CD4-positive, alpha-beta T cell treated with Interleukin-17A for 1 hour (primary cell): ENCODE measurements around the gene MAP1LC3B.
"Not testable (repeated sequence)": the region's sequence is repeated elsewhere in the genome, so short reads cannot be mapped to it uniquely, and the experiment has no call there.

Experiments used
- DNase-seq: peaks from one replicate; pipeline ENCODE4 v3.0.0-alpha.2; 2020

Gene MAP1LC3B

DNA sequence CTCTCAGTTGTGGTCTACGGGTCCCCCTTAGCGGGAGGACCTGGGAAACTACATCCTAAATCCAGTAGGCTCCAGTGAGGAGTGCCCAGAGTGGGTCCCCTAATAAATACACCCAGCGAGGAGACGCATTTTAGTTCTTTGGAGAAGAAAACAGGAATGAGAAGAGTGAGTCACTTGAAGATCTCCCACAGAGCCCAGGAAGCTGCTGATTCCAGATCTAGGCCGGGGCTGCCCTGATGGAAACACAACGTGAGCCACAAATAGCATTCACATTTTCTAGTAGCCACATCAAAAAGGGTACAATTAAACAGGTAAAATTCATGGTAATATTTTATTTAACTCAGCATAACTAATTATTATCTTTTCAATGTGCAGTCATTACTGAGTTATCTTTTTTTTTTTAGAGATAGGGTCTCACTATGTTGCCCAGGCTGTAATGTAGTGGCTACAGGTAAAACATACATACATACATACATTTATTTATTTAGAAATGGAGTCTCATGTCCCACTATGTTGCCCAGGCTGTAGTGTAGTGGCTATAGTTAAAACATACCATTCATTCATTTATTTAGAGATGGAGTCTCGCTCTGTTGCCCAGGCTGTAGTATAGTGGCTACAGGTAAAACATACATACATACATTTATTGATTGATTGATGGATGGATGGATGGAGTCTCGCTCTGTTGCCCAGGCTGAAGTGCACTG is 30.1 kb upstream of the MAP1LC3B start:
- no peak for DNase-seq

DNA sequence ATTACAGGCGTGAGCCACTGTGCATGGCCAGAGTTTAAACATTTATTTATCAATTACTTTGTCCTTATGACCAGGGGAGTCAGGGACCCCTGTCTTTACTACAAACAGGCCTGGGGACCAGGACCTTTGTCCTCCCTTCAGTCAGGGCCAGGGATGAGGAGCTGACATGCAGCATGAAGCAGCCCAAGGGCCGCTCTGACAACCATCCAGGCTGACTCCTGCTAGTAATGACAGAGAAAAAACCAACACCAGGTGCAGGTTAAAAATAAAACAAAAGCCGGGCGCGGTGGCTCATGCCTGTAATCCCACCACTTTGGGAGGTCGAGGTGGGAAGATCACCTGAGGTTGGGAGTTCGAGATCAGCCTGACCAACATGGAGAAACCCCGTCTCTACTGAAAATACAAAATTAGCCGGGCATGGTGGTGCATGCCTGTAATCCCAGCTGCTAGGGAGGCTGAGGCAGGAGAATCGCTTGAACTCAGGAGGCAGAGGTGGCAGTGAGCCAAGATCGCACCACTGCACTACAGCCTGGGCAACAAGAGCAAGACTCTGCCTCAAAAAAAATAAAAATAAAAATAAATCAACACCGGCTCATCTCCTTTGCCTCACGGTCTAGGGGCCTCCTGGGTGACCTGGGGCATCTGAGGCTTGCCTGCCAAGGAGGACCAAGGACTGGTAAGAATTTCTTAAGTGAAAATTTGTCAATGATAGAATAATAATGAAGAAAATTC is 29.1 kb upstream of the MAP1LC3B start:
- not testable (repeated sequence) for DNase-seq

DNA sequence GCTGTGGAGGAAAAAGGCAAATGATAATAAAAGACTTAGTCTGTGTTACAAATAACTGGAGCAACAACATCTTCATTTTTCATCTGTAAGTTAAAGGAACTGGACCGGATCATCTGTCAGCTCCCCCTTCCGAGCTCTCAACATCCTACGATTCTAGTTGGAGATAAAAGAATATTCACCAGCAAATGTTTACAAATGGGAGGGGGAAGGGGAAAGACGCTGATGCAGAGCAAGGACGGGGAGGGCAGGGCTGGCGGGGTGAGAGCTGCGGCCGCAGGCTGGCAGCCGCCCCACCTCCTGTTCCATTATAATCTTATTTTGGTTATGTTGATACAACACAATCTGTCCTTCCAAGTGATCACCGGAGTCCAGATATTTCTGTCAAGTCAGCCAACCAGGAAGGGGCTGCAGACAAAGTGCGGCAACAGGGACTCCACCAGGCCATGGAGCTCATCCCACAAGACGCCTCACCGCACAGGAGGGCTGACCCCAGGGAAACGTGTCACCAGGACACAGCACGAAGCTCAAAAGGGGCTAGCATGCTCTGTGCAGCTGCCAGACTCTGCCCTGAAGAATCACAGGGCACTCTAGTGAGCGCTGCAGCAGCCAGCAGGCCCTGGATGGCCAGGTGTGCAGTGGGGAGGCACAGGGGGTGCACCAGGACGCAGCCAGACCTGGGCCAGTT is 28.2 kb upstream of the MAP1LC3B start:
- no peak for DNase-seq

DNA sequence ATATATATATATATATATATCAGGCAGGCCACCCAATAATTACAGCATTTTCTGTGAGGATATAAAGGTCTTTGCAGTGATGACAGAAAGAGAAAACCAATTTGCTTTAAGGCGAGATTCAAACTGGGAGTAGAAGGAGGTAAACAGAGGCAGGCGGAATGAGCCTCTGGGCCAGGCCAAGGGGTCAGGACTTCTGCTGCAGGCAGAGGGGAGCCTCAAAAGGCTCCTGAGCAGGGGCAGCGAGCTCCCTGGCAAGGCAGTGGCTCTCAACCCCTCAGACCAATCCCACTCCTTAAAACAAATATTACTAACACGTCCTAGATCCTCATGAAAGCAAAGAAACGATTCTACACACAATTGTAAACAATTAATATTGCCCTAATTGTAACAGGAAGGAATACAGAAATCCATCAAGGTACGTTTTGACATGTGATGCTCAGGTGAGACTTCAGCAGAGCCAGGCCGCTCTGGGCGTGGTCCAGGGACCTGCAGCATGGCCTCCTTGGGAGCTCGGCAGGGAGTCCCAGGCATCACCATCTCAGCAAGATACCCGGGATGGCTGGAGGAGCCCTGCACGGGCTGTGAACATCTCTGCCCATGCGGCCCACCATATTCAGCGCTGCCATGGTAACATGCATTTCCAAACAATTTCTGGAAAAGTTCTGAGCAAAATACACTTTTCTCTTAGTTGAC is 27.0 kb upstream of the MAP1LC3B start:
- no peak for DNase-seq

DNA sequence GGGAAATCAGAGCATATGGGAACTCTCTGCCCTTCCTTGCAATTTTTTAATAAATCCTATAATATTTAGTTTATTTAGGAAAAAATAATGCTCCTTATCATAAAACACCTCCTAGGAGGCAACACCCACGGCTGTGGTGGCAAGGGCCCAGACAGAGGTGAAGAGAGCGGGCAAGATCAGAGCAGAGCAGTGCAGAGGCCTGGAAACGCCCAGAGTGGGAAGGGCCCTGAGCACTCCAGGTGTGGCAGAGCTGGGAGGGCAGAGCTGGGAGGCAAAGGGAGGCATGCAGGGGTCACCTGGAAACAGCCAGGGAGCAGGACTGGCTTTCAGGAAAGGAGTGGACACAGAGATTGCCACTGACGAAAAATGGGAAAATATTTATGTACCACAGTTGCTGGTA is 25.8 kb upstream of the MAP1LC3B start:
- no peak for DNase-seq

DNA sequence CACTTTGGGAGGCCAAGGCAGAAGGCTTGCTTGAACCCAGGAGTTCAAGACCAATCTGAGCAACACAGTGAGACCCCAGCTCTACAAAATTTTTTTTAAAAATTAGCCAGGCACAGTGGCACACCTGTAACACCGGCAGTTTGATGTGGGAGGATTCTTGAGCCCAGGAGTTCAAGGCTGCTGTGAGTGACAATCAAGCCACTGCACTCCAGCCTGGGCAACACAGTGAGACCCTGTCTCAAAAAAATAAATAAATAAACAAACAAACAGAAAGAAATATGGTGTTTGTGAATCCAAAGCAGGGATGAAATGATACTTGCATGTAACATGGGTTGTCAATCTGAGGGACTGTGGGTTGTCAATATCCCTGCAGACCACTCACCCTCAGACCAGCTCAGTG is 25.2 kb upstream of the MAP1LC3B start:
- DNase-seq: no peak

DNA sequence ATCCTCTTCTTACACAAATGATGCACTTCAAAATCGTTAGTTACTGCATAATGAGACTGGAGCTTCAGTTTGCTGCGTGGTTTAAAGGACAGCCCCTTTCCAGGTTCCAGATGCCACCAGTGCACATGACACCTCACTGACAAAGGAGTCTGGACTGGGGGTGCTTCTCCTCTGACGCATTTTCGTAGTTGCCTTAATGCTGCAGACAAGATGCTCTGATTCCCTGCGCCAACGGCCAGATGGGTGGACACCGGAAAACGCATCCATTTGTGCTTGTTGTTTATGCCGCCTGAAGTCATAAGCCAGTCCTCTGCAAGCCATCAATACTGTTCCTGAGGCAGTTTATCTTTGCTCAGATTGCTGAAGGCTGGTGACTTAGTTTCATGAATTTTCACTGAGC is 24.6 kb upstream of the MAP1LC3B start:
- DNase-seq: no peak

DNA sequence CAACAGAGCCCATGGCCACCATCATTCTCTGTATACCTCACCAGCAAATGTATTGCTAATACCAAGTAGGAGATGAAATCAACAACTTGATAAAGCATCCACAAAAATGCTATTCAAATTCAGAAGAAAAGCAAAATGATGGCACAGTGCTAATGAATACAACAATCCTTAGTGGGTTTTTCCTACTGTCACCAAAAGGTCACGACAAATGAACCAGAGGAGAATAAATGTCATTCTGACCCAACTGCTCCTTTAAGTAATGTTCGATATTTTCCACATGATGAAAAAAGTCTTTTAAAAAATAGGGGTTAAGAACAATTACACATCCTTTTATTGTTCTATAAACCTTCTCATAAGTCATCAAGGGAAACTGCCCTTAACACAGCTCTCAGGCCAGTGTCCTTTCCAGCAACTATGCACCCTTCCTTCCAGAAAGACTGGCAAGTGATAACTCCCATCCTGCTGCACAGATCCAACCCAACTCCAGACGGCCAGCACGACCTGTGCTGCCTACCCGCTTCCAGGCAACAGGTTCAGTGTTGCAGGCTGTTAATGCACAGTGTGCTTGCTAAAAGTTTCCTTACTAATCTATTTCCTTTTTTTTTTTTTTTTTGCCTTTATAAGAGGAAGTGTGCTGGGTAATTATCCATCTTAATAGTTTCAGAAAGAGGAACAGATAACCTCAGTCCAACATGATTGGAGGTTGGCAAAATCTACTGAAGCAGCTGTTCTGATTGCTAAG is 23.9 kb upstream of the MAP1LC3B start:
- DNase-seq: no peak

DNA sequence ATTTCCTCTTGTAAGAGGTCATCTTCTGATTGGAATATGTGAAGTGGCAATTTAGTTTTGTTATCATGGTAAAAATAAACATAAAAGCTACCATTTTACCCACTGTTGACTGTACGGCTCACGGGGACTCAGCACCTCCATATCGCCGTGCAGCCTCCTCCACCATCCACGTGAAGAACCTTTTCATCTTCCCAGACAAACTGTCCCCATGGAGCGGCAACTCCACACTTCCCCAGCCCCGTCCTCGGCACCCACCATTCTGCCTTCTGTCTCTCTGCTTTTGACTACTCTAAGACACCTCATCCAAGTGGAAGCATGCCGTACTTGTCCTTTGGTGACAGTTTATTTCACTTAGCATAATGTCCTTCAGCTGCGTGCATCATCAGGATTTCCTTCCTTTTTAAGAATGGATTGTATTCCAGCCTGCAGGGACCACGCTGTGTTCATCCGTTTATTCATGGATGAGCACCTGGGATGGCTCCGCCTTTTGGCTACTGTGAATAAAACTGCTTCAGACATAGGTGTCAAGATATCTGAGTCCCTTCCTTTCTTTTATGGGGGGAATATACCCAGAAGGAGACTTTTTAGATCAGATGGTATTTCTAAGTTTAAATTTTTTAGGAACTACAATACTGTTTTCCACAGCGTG is 22.9 kb upstream of the MAP1LC3B start:
- DNase-seq: no peak

DNA sequence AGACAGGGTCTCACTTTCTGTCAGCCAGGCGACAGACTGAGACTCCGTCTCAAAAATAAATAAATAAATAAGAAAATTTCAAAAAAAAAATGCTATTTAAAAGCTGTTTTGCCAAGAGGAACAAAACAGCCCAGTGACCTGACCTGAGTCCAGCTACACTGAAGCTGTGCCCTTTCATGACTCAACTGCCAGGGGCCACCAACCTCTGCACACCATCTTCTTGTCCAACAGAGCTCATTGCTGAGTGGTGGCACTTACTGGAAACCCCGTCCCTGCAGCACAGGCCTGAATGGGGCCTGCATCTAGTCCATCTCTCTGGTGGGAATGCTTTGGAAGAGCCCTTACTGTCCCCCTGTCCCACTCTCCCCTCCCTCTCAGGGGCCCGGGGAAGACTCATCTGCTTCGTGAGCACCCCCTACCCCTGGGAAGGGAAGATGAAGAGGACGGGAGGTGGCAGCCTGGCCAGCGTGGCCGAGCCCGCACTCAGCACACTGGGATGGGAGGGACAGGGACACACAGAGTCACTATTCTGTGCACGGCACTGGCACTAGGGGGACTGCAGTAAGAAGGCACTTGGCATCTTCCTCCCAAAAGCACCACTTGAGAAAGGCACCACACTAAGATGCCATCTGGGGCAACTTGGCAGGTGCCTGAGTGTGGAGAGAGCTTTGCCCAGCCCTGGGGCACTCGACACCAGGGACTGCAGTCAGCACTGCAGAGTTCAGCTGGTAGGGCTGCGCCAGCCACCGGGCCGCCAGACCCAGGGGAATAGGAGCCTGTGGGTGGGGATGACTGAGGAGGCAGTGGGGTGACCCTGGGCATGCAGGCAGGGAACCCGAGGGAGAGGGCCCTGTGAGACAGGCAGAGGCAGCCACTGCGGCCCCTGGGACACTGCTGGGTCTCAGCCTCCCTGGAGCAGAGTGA is 22.1 kb upstream of the MAP1LC3B start:
- no peak for DNase-seq

DNA sequence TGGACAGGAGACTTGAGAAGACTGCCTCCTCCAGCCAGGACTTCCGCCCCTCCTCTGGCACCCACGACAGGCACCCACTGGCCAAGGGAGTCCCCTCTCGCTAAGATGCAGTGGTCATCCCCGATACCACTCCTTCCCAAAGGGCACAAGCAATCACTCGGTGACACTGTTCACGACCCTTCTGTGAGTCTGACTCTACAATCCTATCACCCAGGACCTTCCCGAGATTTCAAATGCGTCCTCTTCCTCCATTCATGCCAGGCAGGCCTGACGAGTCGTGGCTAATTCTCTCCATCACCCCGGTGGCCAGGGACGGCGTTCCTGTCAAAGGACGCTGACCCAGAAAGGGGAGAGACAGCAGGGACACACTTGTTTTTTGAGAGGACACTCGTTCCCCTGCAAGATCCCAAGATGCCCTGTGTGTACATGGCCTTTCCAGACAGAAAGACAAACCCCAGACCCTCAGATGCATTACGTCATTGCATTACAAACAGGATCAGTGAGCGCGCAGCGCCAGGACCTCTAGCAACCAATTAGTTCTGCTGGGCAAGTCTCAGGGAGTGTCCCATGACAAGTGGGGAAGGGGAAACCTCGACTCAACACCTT is 20.8 kb upstream of the MAP1LC3B start:
- DNase-seq: no peak

DNA sequence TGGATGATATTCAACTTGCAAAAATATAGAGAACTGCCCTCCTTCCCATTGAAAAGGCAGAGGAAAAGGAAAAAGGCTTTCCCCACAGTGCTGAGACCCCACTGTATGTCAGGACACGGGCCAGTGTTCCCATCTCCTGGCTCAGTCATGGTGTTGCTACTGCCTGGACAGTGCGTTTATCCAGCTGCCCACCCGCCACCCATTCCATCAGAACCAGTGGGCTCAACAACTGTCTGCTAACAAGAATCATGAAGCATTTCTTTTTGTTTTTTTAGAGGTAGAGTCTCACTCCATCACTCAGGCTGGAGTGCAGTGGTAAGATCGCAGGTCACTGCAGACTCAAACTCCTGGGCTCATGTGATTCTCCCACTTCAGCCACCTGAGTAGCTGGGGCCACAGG is 19.8 kb upstream of the MAP1LC3B start:
- DNase-seq: no peak

DNA sequence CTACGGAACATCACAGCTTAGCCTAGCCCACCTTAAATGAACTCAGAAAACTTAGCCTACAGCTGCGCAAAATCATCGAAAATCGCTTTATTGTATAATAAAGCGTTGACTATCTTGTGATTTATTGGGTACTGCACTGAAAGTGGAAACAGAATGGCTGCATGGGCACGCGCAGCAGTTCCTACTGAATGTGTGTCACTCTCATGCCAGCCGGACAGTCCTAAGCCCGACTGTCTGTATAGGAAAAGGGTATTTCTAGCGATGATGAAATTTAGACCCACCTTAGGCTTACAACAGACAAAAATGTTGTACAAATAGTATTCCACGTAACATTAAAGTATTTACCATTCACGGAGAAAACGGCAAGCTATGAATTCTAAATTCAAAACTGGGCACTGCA is 17.8 kb upstream of the MAP1LC3B start:
- DNase-seq: no peak

DNA sequence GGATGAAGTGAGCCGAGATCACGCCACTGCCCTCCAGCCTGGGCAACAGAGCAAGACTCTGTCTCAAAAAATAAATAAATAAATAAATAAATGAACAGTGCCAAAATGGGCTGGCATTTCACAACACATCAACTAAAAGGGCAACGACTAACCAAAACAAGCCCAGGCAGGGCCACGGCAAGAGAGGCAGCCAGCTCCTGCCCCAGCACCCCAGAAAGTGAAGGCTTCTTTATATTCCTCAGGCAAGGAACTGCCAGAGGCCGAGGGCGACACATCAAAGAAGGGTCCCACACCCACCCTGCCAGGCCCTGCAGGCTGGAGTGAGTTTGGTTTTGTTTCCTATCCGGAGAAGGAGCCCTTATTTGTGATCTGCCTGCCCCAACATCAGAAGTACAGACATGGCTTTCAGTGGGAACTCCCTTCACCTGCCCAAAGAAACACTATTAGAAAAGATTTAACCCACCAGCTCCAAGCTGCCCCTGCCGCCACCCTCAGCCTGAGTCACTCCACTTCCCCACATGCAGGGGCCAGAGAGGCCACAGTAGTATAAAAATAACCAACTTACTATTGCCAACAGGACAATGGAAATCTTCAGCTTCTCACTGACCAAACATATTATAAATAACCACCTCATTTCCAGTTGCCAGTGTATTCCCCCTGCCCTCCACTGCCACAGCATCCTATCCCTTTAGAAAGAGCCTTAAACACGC is 16.6 kb upstream of the MAP1LC3B start:
- no peak for DNase-seq

DNA sequence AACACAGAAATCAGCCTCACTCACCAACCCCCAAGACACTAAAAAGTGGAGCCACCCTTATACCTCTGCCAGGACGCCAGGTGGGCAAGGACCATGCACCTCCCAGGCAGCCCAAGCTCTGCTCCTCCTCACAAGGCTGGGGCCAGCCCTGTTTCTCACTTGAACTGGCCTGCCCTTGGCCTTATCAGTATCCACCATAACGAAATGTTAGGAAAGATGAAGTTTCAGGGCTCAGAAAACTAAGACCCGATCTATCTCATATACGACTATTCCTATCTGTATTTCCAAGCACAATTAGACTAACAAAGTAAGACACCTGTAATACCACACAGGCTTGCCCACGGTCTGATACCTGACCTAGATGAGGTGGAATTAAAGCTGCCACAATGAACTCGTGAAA is 15.5 kb upstream of the MAP1LC3B start:
- DNase-seq: no peak

DNA sequence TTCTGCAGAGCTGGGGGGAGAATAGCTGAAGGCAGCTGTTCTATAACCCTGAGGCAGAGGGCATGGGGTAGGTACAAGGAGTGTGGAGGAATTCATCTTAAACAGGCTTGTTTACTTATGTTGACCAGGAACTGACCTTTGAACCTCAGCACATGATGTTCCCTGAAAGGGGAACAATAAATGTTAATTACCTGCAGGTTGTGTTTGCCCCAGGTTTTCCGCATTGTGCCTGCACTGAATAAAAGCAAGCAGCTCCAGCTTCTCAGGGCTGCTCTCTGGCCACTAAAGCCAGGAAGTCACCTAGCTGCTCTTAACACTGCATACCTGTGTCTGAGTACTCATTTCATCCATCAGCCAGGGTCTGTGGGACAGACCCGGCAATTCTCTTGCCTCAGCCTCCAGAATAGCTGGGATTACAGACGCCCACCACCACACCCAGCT is 12.8 kb upstream of the MAP1LC3B start:
- DNase-seq: not testable (repeated sequence)

DNA sequence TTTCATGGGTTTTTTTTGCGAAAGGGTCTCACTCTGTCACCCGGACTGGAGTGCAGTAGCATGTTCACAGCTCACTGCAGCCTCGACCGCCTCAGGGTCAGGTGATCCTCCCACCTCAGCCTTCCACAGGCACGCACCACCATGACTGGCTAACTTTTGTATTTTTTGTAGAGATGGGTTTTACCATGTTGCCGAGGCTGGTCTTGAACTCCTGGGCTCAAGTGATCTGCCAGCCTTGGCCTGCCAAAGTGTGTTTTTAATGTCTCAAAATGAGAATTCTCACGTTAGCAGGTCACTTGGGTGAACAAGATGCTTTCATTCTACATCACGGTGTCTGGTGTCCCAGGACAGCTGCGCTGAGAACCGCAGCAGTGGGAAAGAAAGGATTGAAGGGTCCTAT is 11.7 kb upstream of the MAP1LC3B start:
- DNase-seq: no peak

DNA sequence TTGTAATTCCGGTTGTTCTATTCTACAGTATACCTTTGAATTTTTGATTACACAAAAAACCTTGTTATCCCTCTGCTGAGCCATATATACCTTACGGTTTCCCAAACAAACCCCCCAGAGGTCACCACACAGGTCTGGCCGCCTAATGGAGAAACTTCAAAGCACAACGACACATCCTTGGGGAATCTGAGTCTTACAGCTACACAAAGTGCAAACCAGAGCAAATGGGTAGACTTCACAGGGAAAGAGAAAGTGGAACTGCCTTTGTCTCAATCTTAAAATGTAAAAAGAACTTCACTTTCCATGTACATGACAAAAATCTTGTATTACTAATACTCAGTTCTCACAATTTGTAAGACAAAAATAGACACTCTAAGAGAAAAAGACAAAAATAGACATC is 11.3 kb upstream of the MAP1LC3B start:
- DNase-seq: no peak

DNA sequence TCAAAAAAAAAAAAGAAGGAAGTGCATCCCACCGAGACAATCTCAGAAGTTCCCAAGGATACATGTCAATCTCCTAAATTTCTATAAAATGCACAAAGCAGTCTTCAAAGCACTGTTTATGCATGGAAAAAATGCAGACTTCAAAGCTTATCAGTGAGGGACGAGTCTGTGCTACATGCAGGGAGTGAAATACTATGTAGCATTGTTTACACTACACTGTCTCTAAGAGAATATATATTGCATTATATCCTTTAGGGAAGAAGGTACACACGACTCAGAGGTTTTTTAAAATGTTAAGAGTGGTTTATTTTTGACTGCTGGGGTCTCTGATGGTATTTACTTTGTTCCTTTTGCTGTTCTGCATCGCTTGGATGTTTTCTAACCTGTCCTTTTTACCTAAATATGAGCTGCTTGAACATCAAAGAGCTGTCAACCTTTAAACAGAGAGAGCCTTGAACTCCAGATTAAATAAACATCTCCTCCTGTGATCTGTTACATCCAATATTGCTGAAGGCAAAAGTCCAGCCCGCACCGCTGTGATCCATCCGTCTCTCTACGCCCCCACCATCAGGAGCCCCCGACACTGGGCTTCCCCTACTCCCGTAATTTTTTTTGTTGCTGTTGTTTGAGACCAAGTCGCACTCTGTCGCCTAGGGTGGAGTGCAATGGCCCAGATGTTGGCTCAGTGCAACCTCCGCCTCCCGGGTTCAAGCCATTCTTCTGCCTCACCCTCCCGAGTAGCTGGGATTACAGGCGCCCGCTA is 9.9 kb upstream of the MAP1LC3B start:
- DNase-seq: no peak
